DND-41 (cell line): ENCODE data around the gene CEP162.

ENCODE experiments used
- EZH2 ChIP-seq: IDR thresholded peaks from 3 replicates; pipeline ENCODE4 v1.6.1; 2012; ENCODE audit warnings: borderline replicate concordance, low read depth, mild to moderate bottlenecking, moderate library complexity, low read length, inconsistent platforms; ENCODE audit not compliant: severe bottlenecking
- TF ChIP-seq, protein P1 (sequence below): IDR thresholded peaks from 2 replicates; pipeline ENCODE4 v1.5.1; 2012; ENCODE audit warnings: borderline replicate concordance, low read length, moderate library complexity, mild to moderate bottlenecking; ENCODE audit not compliant: poor library complexity, severe bottlenecking; ENCODE audit errors: extremely low read depth

DNA sequence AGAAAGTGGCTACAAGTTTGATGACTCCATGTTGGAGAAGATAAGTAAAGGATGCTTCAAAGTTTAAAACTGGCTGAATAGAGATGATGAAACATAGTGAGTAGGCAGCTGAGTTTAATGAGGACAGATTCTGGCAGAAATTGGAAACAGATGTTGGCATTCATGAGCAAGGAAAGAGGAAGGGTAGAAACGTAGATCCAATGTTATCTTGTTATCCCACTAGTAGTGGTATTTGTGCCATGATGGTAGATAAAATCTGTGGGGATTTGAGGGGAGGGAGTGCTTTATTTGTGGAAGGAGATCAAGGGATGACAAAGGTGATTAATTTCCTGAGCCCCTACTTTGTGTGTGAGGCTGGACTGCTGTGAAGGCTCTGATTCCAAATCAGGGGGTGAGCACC, 124.4 kb downstream of the CEP162 start:
- TF ChIP-seq, protein P1, sequence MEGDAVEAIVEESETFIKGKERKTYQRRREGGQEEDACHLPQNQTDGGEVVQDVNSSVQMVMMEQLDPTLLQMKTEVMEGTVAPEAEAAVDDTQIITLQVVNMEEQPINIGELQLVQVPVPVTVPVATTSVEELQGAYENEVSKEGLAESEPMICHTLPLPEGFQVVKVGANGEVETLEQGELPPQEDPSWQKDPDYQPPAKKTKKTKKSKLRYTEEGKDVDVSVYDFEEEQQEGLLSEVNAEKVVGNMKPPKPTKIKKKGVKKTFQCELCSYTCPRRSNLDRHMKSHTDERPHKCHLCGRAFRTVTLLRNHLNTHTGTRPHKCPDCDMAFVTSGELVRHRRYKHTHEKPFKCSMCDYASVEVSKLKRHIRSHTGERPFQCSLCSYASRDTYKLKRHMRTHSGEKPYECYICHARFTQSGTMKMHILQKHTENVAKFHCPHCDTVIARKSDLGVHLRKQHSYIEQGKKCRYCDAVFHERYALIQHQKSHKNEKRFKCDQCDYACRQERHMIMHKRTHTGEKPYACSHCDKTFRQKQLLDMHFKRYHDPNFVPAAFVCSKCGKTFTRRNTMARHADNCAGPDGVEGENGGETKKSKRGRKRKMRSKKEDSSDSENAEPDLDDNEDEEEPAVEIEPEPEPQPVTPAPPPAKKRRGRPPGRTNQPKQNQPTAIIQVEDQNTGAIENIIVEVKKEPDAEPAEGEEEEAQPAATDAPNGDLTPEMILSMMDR: no peak
- TF ChIP-seq EZH2: no peak
